GM12878 (cell line): ENCODE measurements around the gene PCLAF.

ENCODE experiments used
- CBX3 ChIP-seq: fragments of 200-600 bp; sonication (generic); IDR thresholded peaks from 2 replicates; pipeline ENCODE4 v1.6.1; 2016; ENCODE audit warnings: low read depth, borderline replicate concordance
- SPI1 ChIP-seq: IDR thresholded peaks from 2 replicates; pipeline ENCODE4 v1.6.1; 2011; ENCODE audit warnings: low read depth, mild to moderate bottlenecking, low read length, moderate library complexity, borderline replicate concordance; ENCODE audit not compliant: insufficient read depth
- TF ChIP-seq, protein P1 (sequence below): IDR thresholded peaks from 2 replicates; pipeline ENCODE4 v1.6.1; 2012; ENCODE audit warnings: low read depth, low read length, improper control_type of control experiment

DNA sequence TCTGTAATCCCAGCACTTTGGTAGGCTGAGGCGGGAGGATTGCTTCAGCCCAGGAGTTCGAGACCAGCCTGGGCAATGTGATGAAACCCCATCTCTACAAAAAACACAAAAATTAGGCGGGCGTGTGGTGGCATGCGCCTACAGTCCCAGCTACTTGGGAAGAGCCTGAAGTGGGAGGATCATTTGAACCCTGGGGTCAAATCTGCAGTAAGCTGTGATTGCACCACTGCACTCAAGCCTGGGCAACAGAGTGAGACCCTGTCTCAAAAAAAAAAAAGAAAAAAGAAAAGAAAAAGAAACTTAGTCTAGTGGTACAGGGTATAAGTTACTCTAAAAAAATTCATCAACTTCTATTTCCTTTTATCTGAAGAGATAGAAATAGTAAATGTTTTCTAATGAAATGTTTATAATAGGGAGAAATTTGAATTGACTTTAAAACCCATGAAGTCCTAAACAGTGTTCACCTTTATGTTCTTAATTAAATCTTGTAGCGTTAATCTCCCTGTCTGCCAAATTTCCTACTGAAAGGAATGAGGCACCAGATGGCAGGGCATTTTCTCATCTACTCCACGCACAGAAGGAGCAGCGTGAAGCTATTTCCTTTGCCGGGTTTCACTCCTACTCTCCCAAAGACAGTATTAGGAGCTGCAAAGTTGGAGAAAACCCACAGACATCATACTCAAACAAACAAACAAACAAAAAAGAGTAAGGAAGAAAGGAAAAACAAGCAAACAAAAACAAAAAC lies 1.9 kb downstream of the PCLAF start:
- TF ChIP-seq SPI1, result no peak
- TF ChIP-seq, protein P1, sequence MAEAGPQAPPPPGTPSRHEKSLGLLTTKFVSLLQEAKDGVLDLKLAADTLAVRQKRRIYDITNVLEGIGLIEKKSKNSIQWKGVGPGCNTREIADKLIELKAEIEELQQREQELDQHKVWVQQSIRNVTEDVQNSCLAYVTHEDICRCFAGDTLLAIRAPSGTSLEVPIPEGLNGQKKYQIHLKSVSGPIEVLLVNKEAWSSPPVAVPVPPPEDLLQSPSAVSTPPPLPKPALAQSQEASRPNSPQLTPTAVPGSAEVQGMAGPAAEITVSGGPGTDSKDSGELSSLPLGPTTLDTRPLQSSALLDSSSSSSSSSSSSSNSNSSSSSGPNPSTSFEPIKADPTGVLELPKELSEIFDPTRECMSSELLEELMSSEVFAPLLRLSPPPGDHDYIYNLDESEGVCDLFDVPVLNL, result no peak
- TF ChIP-seq CBX3, result no peak
